GM12878 (cell line): ENCODE measurements around the gene SELENOV. TPM values are rescaled to one million over a fixed set of nuclear protein-coding genes. Genes with fewer than 3 reads are reported as not detected.

ENCODE experiments used
- ATAC-seq: fragments of 200-7000 bp; cut with Tn5 transposase; 3 replicates; pipeline ENCODE4 v1.9.1; 2020; ENCODE audit warnings: mild to moderate bottlenecking, moderate library complexity
- BruUV-seq: library from RNA; stranded (reverse); fragments of 400-500 nt; replicated peaks from 2 replicates; lab custom pipeline; 2021; lab: Mats Ljungman, UMichigan
- CTCF ChIA-PET: fragments of 300-600 bp; sonication (Branson Sonifier 250); formaldehyde crosslinking; extraction: SDS; loops from one replicate; lab custom pipeline; 2021; ENCODE audit warnings: inconsistent platforms; lab: Yijun Ruan, JAX
- POLR2A ChIA-PET: fragments of 350-600 bp; formaldehyde crosslinking; extraction: SDS; loops from one replicate; lab custom pipeline; 2021; ENCODE audit warnings: inconsistent platforms; lab: Charles Lee
- RAD21 ChIA-PET: fragments of 300-600 bp; sonication (Branson Sonifier 250); formaldehyde crosslinking; loops from one replicate; lab custom pipeline; 2023; ENCODE audit warnings: antibody characterized with exemption; ENCODE audit not compliant: unreplicated experiment; lab: Charles Lee
- SMC1A ChIA-PET: fragments of 300-600 bp; sonication (Branson Sonifier 250); formaldehyde crosslinking; loops from one replicate; lab custom pipeline; 2023; ENCODE audit not compliant: unreplicated experiment, uncharacterized antibody; lab: Charles Lee
- DNase-seq: peaks from one replicate; pipeline ENCODE4 v3.0.0-alpha.2; 2011; ENCODE audit warnings: low read depth, low spot score
- FAIRE-seq: peaks from 3 replicates; lab custom pipeline; 2011; peaks lifted over from hg19 to GRCh38; lab: Jason Lieb, UNC
- H2AFZ ChIP-seq: 2 replicates; pipeline ENCODE4 v1.6.0; 2011; ENCODE audit warnings: low read depth, low read length, control low read depth; ENCODE audit not compliant: control insufficient read depth
- H3K27ac ChIP-seq: 2 replicates; pipeline ENCODE4 v1.5.1; 2011; ENCODE audit warnings: control low read depth; ENCODE audit not compliant: control insufficient read depth, insufficient read depth
- H3K27me3 ChIP-seq, 2 experiments: replicated peaks in 1 of 2; 2 replicates each; pipeline versions ENCODE4 v1.6.0 to v1.6.1; 2011; ENCODE audit warnings: low read length in 1 of 2; ENCODE audit not compliant: control insufficient read depth in 2 of 2, insufficient read depth in 2 of 2
- H3K36me3 ChIP-seq, 2 experiments: 2 replicates each; pipeline ENCODE4 v1.5.1; 2011; ENCODE audit warnings: low read length in 1 of 2; ENCODE audit not compliant: control insufficient read depth in 2 of 2, insufficient read depth in 2 of 2
- H3K4me1 ChIP-seq: 2 replicates; pipeline ENCODE4 v1.6.1; 2011; ENCODE audit warnings: mild to moderate bottlenecking, low read length, moderate library complexity, mixed read lengths; ENCODE audit not compliant: control insufficient read depth, insufficient read depth
- H3K4me2 ChIP-seq: 2 replicates; pipeline ENCODE4 v1.6.0; 2011; ENCODE audit warnings: control low read depth; ENCODE audit not compliant: control insufficient read depth, insufficient read depth
- H3K4me3 ChIP-seq: fragments of 200-600 bp; sonication (generic); 2 replicates; pipeline ENCODE4 v1.5.1; 2016
- H3K79me2 ChIP-seq: 2 replicates; pipeline ENCODE4 v1.6.0; 2011; ENCODE audit warnings: low read length; ENCODE audit not compliant: control insufficient read depth, insufficient read depth
- H3K9ac ChIP-seq: 2 replicates; pipeline ENCODE4 v1.8.0; 2011; ENCODE audit warnings: low read length, control low read depth, mixed read lengths; ENCODE audit not compliant: control insufficient read depth, insufficient read depth
- H3K9me3 ChIP-seq: replicated peaks from 3 replicates; pipeline ENCODE4 v1.5.1; 2011; ENCODE audit warnings: mild to moderate bottlenecking, low read length; ENCODE audit not compliant: control insufficient read depth, insufficient read depth
- H4K20me1 ChIP-seq: 2 replicates; pipeline ENCODE4 v1.6.0; 2011; ENCODE audit not compliant: control insufficient read depth, insufficient read depth
- ATF2 ChIP-seq: IDR thresholded peaks from 2 replicates; pipeline ENCODE4 v1.6.1; 2012; ENCODE audit warnings: low read length, inconsistent platforms
- ATF7 ChIP-seq: fragments of 450-650 bp; IDR thresholded peaks from 2 replicates; pipeline ENCODE4 v1.6.1; 2016; ENCODE audit warnings: low read depth, mild to moderate bottlenecking
- BCL11A ChIP-seq: IDR thresholded peaks from 2 replicates; pipeline ENCODE4 v1.6.1; 2011; ENCODE audit warnings: low read depth, low read length
- EED ChIP-seq: sonication (generic); IDR thresholded peaks from 2 replicates; pipeline ENCODE4 v1.6.1; 2016; ENCODE audit warnings: antibody characterized with exemption, low read depth
- FOXM1 ChIP-seq: IDR thresholded peaks from 2 replicates; pipeline ENCODE4 v1.6.1; 2012; ENCODE audit warnings: low read depth, mild to moderate bottlenecking, inconsistent platforms, low read length, moderate library complexity
- HDGF ChIP-seq: fragments of 450-650 bp; IDR thresholded peaks from 2 replicates; pipeline ENCODE4 v1.6.1; 2016; ENCODE audit warnings: antibody characterized with exemption
- IKZF2 ChIP-seq, 2 experiments: fragments of 450-650 bp; IDR thresholded peaks; 2 replicates each; pipeline ENCODE4 v1.6.1; 2017; ENCODE audit warnings: mild to moderate bottlenecking in 2 of 2, moderate library complexity in 2 of 2
- KDM1A ChIP-seq: fragments of 200-600 bp; sonication (generic); IDR thresholded peaks from 2 replicates; pipeline ENCODE4 v1.6.1; 2016; ENCODE audit warnings: borderline replicate concordance
- MTA3 ChIP-seq: IDR thresholded peaks from 2 replicates; pipeline ENCODE4 v1.6.1; 2012; ENCODE audit warnings: low read length, inconsistent platforms, borderline replicate concordance
- NFIC ChIP-seq: IDR thresholded peaks from 2 replicates; pipeline ENCODE4 v1.6.1; 2012; ENCODE audit warnings: low read depth, mild to moderate bottlenecking, inconsistent platforms, low read length, moderate library complexity
- RUNX3 ChIP-seq: IDR thresholded peaks from 2 replicates; pipeline ENCODE4 v1.6.1; 2012; ENCODE audit warnings: low read length, inconsistent platforms
- TBL1XR1 ChIP-seq: IDR thresholded peaks from 2 replicates; pipeline ENCODE4 v1.6.1; 2012; ENCODE audit warnings: low read depth, low read length, improper control_type of control experiment
- YY1 ChIP-seq: IDR thresholded peaks from 2 replicates; pipeline ENCODE4 v1.6.1; 2011; ENCODE audit warnings: low read depth, mild to moderate bottlenecking, low read length
- WGBS: methylation state at CpG from one replicate; pipeline ENCODE4 v1.1.6; 2016; ENCODE audit warnings: low lambda C conversion rate; ENCODE audit not compliant: insufficient replicate concordance, insufficient coverage; ENCODE audit errors: missing lambda C conversion rate; 5-methylcytosine and 5-hydroxymethylcytosine counted together
- in situ Hi-C: fragments of 300-500 bp; cut with MboI; formaldehyde crosslinking; loops from 9 replicates; pipeline ENCODE4 v1.14.3; 2018; ENCODE audit warnings: mixed read lengths
- intact Hi-C: fragments of 100-400 bp; cut with micrococcal nuclease; formaldehyde crosslinking; loops from one replicate; pipeline ENCODE4 v1.14.2; 2022; ENCODE audit not compliant: unreplicated experiment
- polyA plus RNA-seq, 11 experiments: library from polyadenylated mRNA; depleted of rRNA in 4 of 11; unstranded in 6 of 11; stranded (reverse) in 5 of 11; fragments of >200 nt; fragmentation: Nextera tagmentation in 4 of 11; fragmentation: Illumina TruSeq in 1 of 11; extraction: Ambion mirVana in 4 of 11; extraction: Trizol in 1 of 11; gene quantifications; 1 replicate in 1 of 11; 2 replicates in 10 of 11; pipeline versions ENCODE4 v1.2.1 to v1.2.3, GENCODE V29; 2011 to 2016; ENCODE audit warnings: inconsistent platforms in 2 of 11, missing spikeins in 2 of 11, low read depth in 1 of 11
- total RNA-seq, 4 experiments: library from RNA; depleted of rRNA in 3 of 4; stranded (reverse); fragments of >200 nt in 3 of 4; fragmentation: Illumina TruSeq in 1 of 4; extraction: Trizol in 1 of 4; gene quantifications; 2 replicates each; pipeline versions ENCODE4 v1.2.1 to v1.2.3, GENCODE V29; 2013 to 2021
- TF ChIP-seq, protein P1 (sequence below): IDR thresholded peaks from 2 replicates; pipeline ENCODE4 v1.6.1; 2011; ENCODE audit warnings: mild to moderate bottlenecking, low read depth, low read length, moderate library complexity; ENCODE audit not compliant: insufficient replicate concordance

Gene SELENOV
- total and polyA plus RNA-seq, 10 of the 15 experiments (the other 5 are each of a cell fraction or from before 2014, with no cell fraction given) = not detected

- TF ChIP-seq ATF7 (peak; percentile 66; the same call in 1 of the 2 replicates), EED (no peak), RUNX3 (peak; percentile 47; the same call in 1 of the 2 replicates)
- TF ChIP-seq, protein P1, sequence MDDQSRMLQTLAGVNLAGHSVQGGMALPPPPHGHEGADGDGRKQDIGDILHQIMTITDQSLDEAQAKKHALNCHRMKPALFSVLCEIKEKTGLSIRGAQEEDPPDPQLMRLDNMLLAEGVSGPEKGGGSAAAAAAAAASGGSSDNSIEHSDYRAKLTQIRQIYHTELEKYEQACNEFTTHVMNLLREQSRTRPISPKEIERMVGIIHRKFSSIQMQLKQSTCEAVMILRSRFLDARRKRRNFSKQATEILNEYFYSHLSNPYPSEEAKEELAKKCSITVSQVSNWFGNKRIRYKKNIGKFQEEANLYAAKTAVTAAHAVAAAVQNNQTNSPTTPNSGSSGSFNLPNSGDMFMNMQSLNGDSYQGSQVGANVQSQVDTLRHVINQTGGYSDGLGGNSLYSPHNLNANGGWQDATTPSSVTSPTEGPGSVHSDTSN = peak; percentile 32
Observed at GRCh38 chr19:39557811-39558623, 43.1 kb downstream of the SELENOV start (continued).

GRCh38 chr19:39558624-39559117 lies 43.7 kb downstream of the SELENOV start:
- no TSS peak for BruUV-seq
- ChIA-PET SMC1A (interaction anchor here (0.8 to 4.0 kb wide), 2 partner anchors 17 to 115 kb away, joined by 3 to 20 read pairs; no protein-coding TSS in a partner anchor), POLR2A (interaction anchor here (0.5 kb wide), 1 partner anchor 49 kb away, joined by 3 read pairs; no protein-coding TSS in a partner anchor), CTCF (interaction anchor here (1.3 kb wide), 1 partner anchor 68 kb away, joined by 3 read pairs; no protein-coding TSS in a partner anchor), RAD21 (no interaction called here)
- TF ChIP-seq KDM1A (no peak), IKZF2 (IDR thresholded peaks at IDR 0.05) (peak in 1 of 2 experiments; percentile 31; a peak in 1 of 4 replicates), EED (0 out of 2 replicates have a peak, but pooled peaks have one; percentile 36), FOXM1 (peak; percentile 29; the same call in 1 of the 2 replicates), BCL11A (no peak), YY1 (0 out of 2 replicates have a peak, but pooled peaks have one; percentile 13), TBL1XR1 (no peak), HDGF (peak; percentile 43; the same call in 1 of the 2 replicates), NFIC (0 out of 2 replicates have a peak, but pooled peaks have one; percentile 23), ATF2 (0 out of 2 replicates have a peak, but pooled peaks have one; percentile 2), MTA3 (0 out of 2 replicates have a peak, but pooled peaks have one; percentile 58)
- DNase-seq (no peak), ATAC-seq (peak; percentile 77), FAIRE-seq (peak; percentile 64)
- Histone ChIP-seq H3K27me3 (no peaks in the 10 kb centered on the region), H2AFZ (peak overlapping the region; percentile 80), H3K9ac (peak overlapping the region; percentile 8), H3K4me2 (peak overlapping the region; percentile 90), H3K4me3 (peak overlapping the region; percentile 52; the same call in 1 of the 2 replicates), H3K79me2 (no peaks in the 10 kb centered on the region), H3K27ac (peak overlapping the region; percentile 88), H3K9me3 (no peaks in the 10 kb centered on the region), H3K36me3 (no peaks in the 10 kb centered on the region), H4K20me1 (no peaks in the 10 kb centered on the region), H3K4me1 (peaks cover 24% of the 10 kb centered on the region)
- WGBS = 20% methylated on average over 6 of the region's 6 CpGs
- intact Hi-C loops = no loop called here
- in situ Hi-C loops = no loop called here
